Caco-2 (cell line): Measurements from ENCODE around the gene RAI1. TPM values are rescaled to one million over a fixed set of nuclear protein-coding genes. Genes with fewer than 3 reads are reported as not detected.

ENCODE experiments used
- BruUV-seq: library from RNA; stranded (reverse); fragments of 400-500 nt; replicated peaks from 2 replicates; lab custom pipeline; 2021; lab: Mats Ljungman, UMichigan
- CTCF ChIA-PET: fragments of 300-600 bp; sonication (Branson Sonifier 250); formaldehyde crosslinking; loops from one replicate; lab custom pipeline; 2022; ENCODE audit warnings: antibody characterized with exemption; lab: Charles Lee
- POLR2A ChIA-PET: fragments of 300-600 bp; sonication (Branson Sonifier 250); formaldehyde crosslinking; loops from one replicate; lab custom pipeline; 2022; ENCODE audit warnings: antibody characterized with exemption; lab: Charles Lee
- DNase-seq, 2 experiments: peaks; one replicate each; pipeline versions ENCODE4 v3.0.0 to v3.0.0-alpha.2; 2020 to 2022
- H3K27me3 ChIP-seq: replicated peaks from 2 replicates; pipeline ENCODE4 v1.6.0; 2011; ENCODE audit warnings: low read length; ENCODE audit not compliant: control insufficient read depth, insufficient read depth
- H3K36me3 ChIP-seq: 2 replicates; pipeline ENCODE4 v1.5.1; 2011; ENCODE audit warnings: low read length; ENCODE audit not compliant: control insufficient read depth, insufficient read depth
- H3K4me1 ChIP-seq: fragments of 250-450 bp; sonication (Bioruptor Pico); 2 replicates; pipeline ENCODE4 v1.5.1; 2020; ENCODE audit warnings: mild to moderate bottlenecking
- H3K4me3 ChIP-seq: 2 replicates; pipeline ENCODE4 v1.5.1; 2011; ENCODE audit warnings: low read depth, mild to moderate bottlenecking, control low read depth, low read length
- H3K9me3 ChIP-seq: fragments of 250-450 bp; sonication (Bioruptor Pico); 2 replicates; pipeline ENCODE4 v1.5.1; 2020; ENCODE audit warnings: mild to moderate bottlenecking, moderate library complexity
- H3K27ac Mint-ChIP-seq: one replicate; pipeline ENCODE4 v1.8.0; 2022; ENCODE audit warnings: mixed read lengths; ENCODE audit not compliant: unreplicated experiment
- H3K27me3 Mint-ChIP-seq: one replicate; pipeline ENCODE4 v1.8.0; 2022; ENCODE audit warnings: mixed read lengths; ENCODE audit not compliant: insufficient read depth, unreplicated experiment
- H3K36me3 Mint-ChIP-seq: one replicate; pipeline ENCODE4 v1.8.0; 2022; ENCODE audit warnings: mild to moderate bottlenecking, mixed read lengths; ENCODE audit not compliant: insufficient read depth, unreplicated experiment
- H3K4me1 Mint-ChIP-seq: one replicate; pipeline ENCODE4 v1.8.0; 2022; ENCODE audit warnings: low read depth, mixed read lengths; ENCODE audit not compliant: unreplicated experiment
- H3K4me3 Mint-ChIP-seq: one replicate; pipeline ENCODE4 v1.8.0; 2022; ENCODE audit warnings: mild to moderate bottlenecking, moderate library complexity, mixed read lengths; ENCODE audit not compliant: unreplicated experiment
- H3K9me3 Mint-ChIP-seq: one replicate; pipeline ENCODE4 v1.8.0; 2022; ENCODE audit warnings: mixed read lengths; ENCODE audit not compliant: unreplicated experiment
- intact Hi-C: fragments of 100-400 bp; cut with micrococcal nuclease; formaldehyde crosslinking; loops from one replicate; pipeline ENCODE4 v1.10.0; 2022; ENCODE audit not compliant: unreplicated experiment
- total RNA-seq: library from RNA; stranded (reverse); gene quantifications from 2 replicates; pipeline ENCODE4 v1.2.3, GENCODE V29; 2022
- TF ChIP-seq, protein P1 (sequence below), 2 experiments: fragments of 200-600 bp in 1 of 2; IDR thresholded peaks; 1 replicate in 1 of 2; 2 replicates in 1 of 2; pipeline versions ENCODE4 v1.5.1 to v1.8.0; 2011 to 2022; ENCODE audit warnings: antibody characterized with exemption in 1 of 2, control low read depth in 1 of 2, inconsistent platforms in 1 of 2, low read depth in 1 of 2, low read length in 1 of 2, mild to moderate bottlenecking in 1 of 2, moderate library complexity in 1 of 2; ENCODE audit not compliant: insufficient read depth in 1 of 2, severe bottlenecking in 1 of 2, unreplicated experiment in 1 of 2

Gene RAI1
- total RNA-seq, 1 experiment from 2014 or later = 44.3 TPM

- no peak for DNase-seq
- no peak overlapping the region for H3K27ac Mint-ChIP-seq
- H3K4me1 ChIP-seq = 0 out of 2 replicates have a peak, but pooled peaks cover 4% of the 10 kb centered on the region
- no peak overlapping the region for H3K4me3 Mint-ChIP-seq
- H3K27me3 Mint-ChIP-seq = no peaks in the 10 kb centered on the region
- TF ChIP-seq, protein P1, sequence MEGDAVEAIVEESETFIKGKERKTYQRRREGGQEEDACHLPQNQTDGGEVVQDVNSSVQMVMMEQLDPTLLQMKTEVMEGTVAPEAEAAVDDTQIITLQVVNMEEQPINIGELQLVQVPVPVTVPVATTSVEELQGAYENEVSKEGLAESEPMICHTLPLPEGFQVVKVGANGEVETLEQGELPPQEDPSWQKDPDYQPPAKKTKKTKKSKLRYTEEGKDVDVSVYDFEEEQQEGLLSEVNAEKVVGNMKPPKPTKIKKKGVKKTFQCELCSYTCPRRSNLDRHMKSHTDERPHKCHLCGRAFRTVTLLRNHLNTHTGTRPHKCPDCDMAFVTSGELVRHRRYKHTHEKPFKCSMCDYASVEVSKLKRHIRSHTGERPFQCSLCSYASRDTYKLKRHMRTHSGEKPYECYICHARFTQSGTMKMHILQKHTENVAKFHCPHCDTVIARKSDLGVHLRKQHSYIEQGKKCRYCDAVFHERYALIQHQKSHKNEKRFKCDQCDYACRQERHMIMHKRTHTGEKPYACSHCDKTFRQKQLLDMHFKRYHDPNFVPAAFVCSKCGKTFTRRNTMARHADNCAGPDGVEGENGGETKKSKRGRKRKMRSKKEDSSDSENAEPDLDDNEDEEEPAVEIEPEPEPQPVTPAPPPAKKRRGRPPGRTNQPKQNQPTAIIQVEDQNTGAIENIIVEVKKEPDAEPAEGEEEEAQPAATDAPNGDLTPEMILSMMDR (IDR thresholded peaks at IDR 0.05; ENCODE audit: insufficient read depth in 1 of 2, low read depth in 1 of 2, low read length in 1 of 2, severe bottlenecking in 1 of 2, unreplicated experiment in 1 of 2) = no peak
- ChIA-PET CTCF (no interaction called here), POLR2A (no interaction called here)
- intact Hi-C loops = no loop called here
- no peaks in the 10 kb centered on the region for H3K9me3 ChIP-seq
- no peaks in the 10 kb centered on the region for H3K27me3 ChIP-seq
- H3K36me3 ChIP-seq = no peaks in the 10 kb centered on the region
- no peak overlapping the region for H3K4me3 ChIP-seq
- peaks cover 7% of the 10 kb centered on the region for H3K36me3 Mint-ChIP-seq
- no peaks in the 10 kb centered on the region for H3K9me3 Mint-ChIP-seq
- H3K4me1 Mint-ChIP-seq = no peaks in the 10 kb centered on the region
- no TSS peak for BruUV-seq
Observed at GRCh38 chr17:17745476-17746455, 64.5 kb downstream of the RAI1 start.

DNA sequence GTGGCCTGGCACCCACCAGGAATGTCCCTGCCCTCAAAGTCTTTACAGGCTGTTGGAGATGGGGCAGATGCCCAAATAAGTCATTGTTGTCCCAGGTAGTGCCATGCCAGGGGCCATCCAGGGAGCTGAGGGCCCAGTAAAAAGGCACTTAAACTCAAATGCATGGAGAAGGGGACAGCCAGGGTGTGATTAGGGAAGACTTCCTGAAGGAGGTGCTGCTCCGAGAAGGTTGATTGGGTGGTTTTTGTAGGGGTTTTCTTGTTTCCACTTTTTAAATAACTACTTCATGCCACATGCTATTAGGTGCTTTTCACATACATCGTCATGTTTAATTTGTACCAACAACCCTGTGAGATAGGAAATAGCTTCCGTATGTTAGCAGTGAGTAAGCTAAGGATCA, 66.9 kb downstream of the RAI1 start:
- no peaks in the 10 kb centered on the region for H3K4me1 Mint-ChIP-seq
- H3K9me3 Mint-ChIP-seq = no peaks in the 10 kb centered on the region
- no peak for DNase-seq
- TF ChIP-seq, protein P1 (IDR thresholded peaks at IDR 0.05; ENCODE audit: insufficient read depth in 1 of 2, low read depth in 1 of 2, low read length in 1 of 2, severe bottlenecking in 1 of 2, unreplicated experiment in 1 of 2) = no peak
- Histone ChIP-seq H3K27me3 (no peaks in the 10 kb centered on the region), H3K36me3 (no peaks in the 10 kb centered on the region), H3K4me3 (no peak overlapping the region), H3K4me1 (peaks cover 9% of the 10 kb centered on the region; the same call in 1 of the 2 replicates), H3K9me3 (no peaks in the 10 kb centered on the region)
- no TSS peak for BruUV-seq
- no peak overlapping the region for H3K4me3 Mint-ChIP-seq
- no peak overlapping the region for H3K27ac Mint-ChIP-seq
- peaks cover 16% of the 10 kb centered on the region for H3K36me3 Mint-ChIP-seq
- no peaks in the 10 kb centered on the region for H3K27me3 Mint-ChIP-seq
- ChIA-PET POLR2A (no interaction called here), CTCF (no interaction called here)
- intact Hi-C loops = no loop called here

GRCh38 chr17:17748604-17749003, 67.3 kb downstream of the RAI1 start:
- TF ChIP-seq, protein P1 (IDR thresholded peaks at IDR 0.05; ENCODE audit: insufficient read depth in 1 of 2, low read depth in 1 of 2, low read length in 1 of 2, severe bottlenecking in 1 of 2, unreplicated experiment in 1 of 2) = no peak
- Mint-ChIP-seq H3K4me3 (no peak overlapping the region), H3K27me3 (no peaks in the 10 kb centered on the region), H3K4me1 (no peaks in the 10 kb centered on the region), H3K36me3 (peaks cover 16% of the 10 kb centered on the region), H3K9me3 (no peaks in the 10 kb centered on the region), H3K27ac (no peak overlapping the region)
- H3K9me3 ChIP-seq = no peaks in the 10 kb centered on the region
- BruUV-seq = no TSS peak
- ChIA-PET POLR2A (no interaction called here), CTCF (no interaction called here)
- intact Hi-C loops = no loop called here
- no peaks in the 10 kb centered on the region for H3K27me3 ChIP-seq
- H3K4me3 ChIP-seq = no peak overlapping the region
- no peaks in the 10 kb centered on the region for H3K36me3 ChIP-seq
- peaks cover 9% of the 10 kb centered on the region; the same call in 1 of the 2 replicates for H3K4me1 ChIP-seq
- DNase-seq = no peak
